H1 (cell line): Measurements from ENCODE around the gene ROS1. TPM values are rescaled to one million over a fixed set of nuclear protein-coding genes. Genes with fewer than 3 reads are reported as not detected.

Experiments
- CTCF ChIA-PET: fragments of 300-600 bp; sonication (Branson Sonifier 250); formaldehyde crosslinking; loops from one replicate; lab custom pipeline; 2021; ENCODE audit not compliant: partially characterized antibody; lab: Charles Lee
- POLR2A ChIA-PET: fragments of 300-600 bp; sonication (Branson Sonifier 250); formaldehyde crosslinking; loops from one replicate; lab custom pipeline; 2021; ENCODE audit warnings: inconsistent platforms; ENCODE audit not compliant: partially characterized antibody; lab: Charles Lee
- DNase-seq, 2 experiments: peaks; one replicate each; pipeline versions ENCODE4 v3.0.0 to v3.0.0-alpha.2; 2010 to 2022; ENCODE audit warnings: low spot score in 2 of 2, low read depth in 1 of 2, mixed read lengths in 1 of 2
- FAIRE-seq: peaks from 2 replicates; lab custom pipeline; 2011; peaks lifted over from hg19 to GRCh38; lab: Jason Lieb, UNC
- H2AFZ ChIP-seq: 2 replicates; pipeline ENCODE4 v1.8.1; 2012; ENCODE audit warnings: low read length, inconsistent platforms
- H2AK5ac ChIP-seq: 2 replicates; pipeline ENCODE4 v1.6.1; 2013; ENCODE audit warnings: low read depth, low read length
- H2BK120ac ChIP-seq: replicated peaks from 2 replicates; pipeline ENCODE3; 2013; ENCODE audit warnings: low read depth, low read length, inconsistent platforms
- H2BK12ac ChIP-seq: 2 replicates; pipeline ENCODE4 v1.6.1; 2013; ENCODE audit warnings: low read depth, low read length
- H2BK15ac ChIP-seq: 2 replicates; pipeline ENCODE4 v1.6.1; 2013; ENCODE audit warnings: low read length
- H2BK20ac ChIP-seq: 2 replicates; pipeline ENCODE4 v1.6.1; 2013; ENCODE audit warnings: low read length
- H2BK5ac ChIP-seq: 2 replicates; pipeline ENCODE4 v1.6.1; 2013; ENCODE audit warnings: low read depth, low read length
- H3K14ac ChIP-seq: 2 replicates; pipeline ENCODE4 v1.6.1; 2013; ENCODE audit warnings: inconsistent platforms; ENCODE audit not compliant: insufficient read length
- H3K18ac ChIP-seq: 2 replicates; pipeline ENCODE4 v1.6.1; 2013; ENCODE audit warnings: low read length; ENCODE audit errors: extremely low read depth
- H3K23ac ChIP-seq: 2 replicates; pipeline ENCODE4 v1.6.1; 2013; ENCODE audit warnings: inconsistent platforms; ENCODE audit not compliant: insufficient read length
- H3K23me2 ChIP-seq: 2 replicates; pipeline ENCODE4 v1.6.1; 2013; ENCODE audit warnings: low read depth, low read length
- H3K27ac ChIP-seq: 2 replicates; pipeline ENCODE4 v1.6.1; 2011; ENCODE audit warnings: low read depth, low read length, inconsistent platforms
- H3K27me3 ChIP-seq, 4 experiments: replicated peaks in 1 of 4; 1 replicate in 1 of 4; 2 replicates in 3 of 4; pipeline versions ENCODE4 v1.6.1 to v1.8.1; 2011 to 2013; ENCODE audit warnings: low read length in 3 of 4, mild to moderate bottlenecking in 3 of 4, inconsistent platforms in 2 of 4, mixed read lengths in 2 of 4, moderate library complexity in 1 of 4; ENCODE audit not compliant: control insufficient read depth in 3 of 4, insufficient read depth in 3 of 4; ENCODE audit errors: extremely low read depth in 1 of 4
- H3K36me3 ChIP-seq, 4 experiments: 2 replicates each; pipeline versions ENCODE4 v1.6.1 to v1.8.1; 2011 to 2013; ENCODE audit warnings: mild to moderate bottlenecking in 4 of 4, low read length in 3 of 4, moderate library complexity in 2 of 4, control low read depth in 1 of 4, inconsistent platforms in 1 of 4; ENCODE audit not compliant: insufficient read depth in 4 of 4, control insufficient read depth in 2 of 4
- H3K4ac ChIP-seq: replicated peaks from 2 replicates; pipeline ENCODE3; 2013; ENCODE audit warnings: low read length, low read depth, mixed read lengths, inconsistent platforms; ENCODE audit not compliant: insufficient read length
- H3K4me1 ChIP-seq, 4 experiments: replicated peaks in 1 of 4; 1 replicate in 1 of 4; 2 replicates in 3 of 4; pipeline versions ENCODE4 v1.6.1 to v1.8.1; 2011 to 2013; ENCODE audit warnings: low read length in 3 of 4, inconsistent platforms in 2 of 4, mixed read lengths in 1 of 4; ENCODE audit not compliant: insufficient read depth in 4 of 4, control insufficient read depth in 3 of 4
- H3K4me2 ChIP-seq, 2 experiments: 2 replicates each; pipeline versions ENCODE4 v1.6.1 to v1.8.1; 2011 to 2013; ENCODE audit warnings: low read depth in 2 of 2, low read length in 2 of 2, control low read depth in 1 of 2, inconsistent platforms in 1 of 2, mild to moderate bottlenecking in 1 of 2; ENCODE audit not compliant: insufficient read depth in 1 of 2
- H3K4me3 ChIP-seq, 4 experiments: fragments of 200-600, 300-600 bp in 1 of 4; sonication (generic), shearing (Covaris generic), sonication (Bioruptor Twin) in 1 of 4; 2 replicates each; pipeline versions ENCODE4 v1.5.1 to v1.8.1; 2011 to 2016; ENCODE audit warnings: low read length in 4 of 4, low read depth in 3 of 4, control low read depth in 2 of 4, inconsistent platforms in 2 of 4, mild to moderate bottlenecking in 2 of 4, mixed read lengths in 1 of 4, moderate library complexity in 1 of 4; ENCODE audit not compliant: insufficient read depth in 2 of 4; ENCODE audit errors: extremely low read depth in 1 of 4
- H3K56ac ChIP-seq: replicated peaks from 2 replicates; pipeline ENCODE3; 2013; ENCODE audit warnings: low read depth, mild to moderate bottlenecking, mixed read lengths, low read length, inconsistent platforms; ENCODE audit not compliant: insufficient read length
- H3K79me1 ChIP-seq: 2 replicates; pipeline ENCODE4 v1.6.1; 2013; ENCODE audit warnings: low read depth, low read length, control low read depth
- H3K79me2 ChIP-seq, 2 experiments: 2 replicates each; pipeline versions ENCODE4 v1.6.1 to v1.8.1; 2012 to 2013; ENCODE audit warnings: low read length in 2 of 2, mild to moderate bottlenecking in 2 of 2, inconsistent platforms in 1 of 2; ENCODE audit not compliant: insufficient read depth in 2 of 2, control insufficient read depth in 1 of 2
- H3K9ac ChIP-seq, 4 experiments: replicated peaks in 1 of 4; 1 replicate in 1 of 4; 2 replicates in 3 of 4; pipeline versions ENCODE4 v1.6.1 to v1.8.1; 2011 to 2013; ENCODE audit warnings: low read depth in 3 of 4, low read length in 3 of 4, control low read depth in 2 of 4, mild to moderate bottlenecking in 2 of 4, moderate library complexity in 2 of 4, inconsistent platforms in 1 of 4; ENCODE audit errors: extremely low read depth in 1 of 4
- H3K9me3 ChIP-seq, 2 experiments: 2 replicates each; pipeline versions ENCODE4 v1.6.1 to v1.8.1; 2012 to 2013; ENCODE audit warnings: mild to moderate bottlenecking in 2 of 2, moderate library complexity in 2 of 2, control low read depth in 1 of 2, inconsistent platforms in 1 of 2, low read depth in 1 of 2, low read length in 1 of 2, mixed read lengths in 1 of 2; ENCODE audit not compliant: insufficient read depth in 2 of 2
- H4K20me1 ChIP-seq, 2 experiments: replicated peaks in 1 of 2; 2 replicates each; pipeline versions ENCODE3 to v1.8.1; 2011 to 2013; ENCODE audit warnings: inconsistent platforms in 2 of 2, low read length in 2 of 2, mild to moderate bottlenecking in 1 of 2; ENCODE audit not compliant: insufficient read depth in 2 of 2, control insufficient read depth in 1 of 2
- H4K5ac ChIP-seq: 2 replicates; pipeline ENCODE4 v1.6.1; 2013; ENCODE audit warnings: low read length, low read depth, mixed read lengths, inconsistent platforms; ENCODE audit not compliant: insufficient read length
- H4K8ac ChIP-seq: 2 replicates; pipeline ENCODE4 v1.8.0; 2013; ENCODE audit warnings: mild to moderate bottlenecking, moderate library complexity, low read length, inconsistent platforms; ENCODE audit not compliant: insufficient read depth; ENCODE audit errors: extremely low read depth
- H4K91ac ChIP-seq: replicated peaks from 2 replicates; pipeline ENCODE3; 2013; ENCODE audit warnings: low read length, mixed read lengths, inconsistent platforms; ENCODE audit not compliant: insufficient read length
- BCL11A ChIP-seq, 2 experiments: IDR thresholded peaks; one replicate each; pipeline ENCODE4 v1.6.1; 2011; ENCODE audit warnings: low read depth in 2 of 2, low read length in 2 of 2, mild to moderate bottlenecking in 2 of 2
- CBX5 ChIP-seq: fragments of 300-800, 300-1000 bp; sonication (generic); IDR thresholded peaks from 2 replicates; pipeline ENCODE4 v1.7.1; 2016; ENCODE audit warnings: antibody characterized with exemption, low read length, low read depth
- EZH2 ChIP-seq: fragments of 200-600 bp; sonication (generic); IDR thresholded peaks from 2 replicates; pipeline ENCODE4 v1.7.1; 2012; ENCODE audit warnings: low read depth, mild to moderate bottlenecking, moderate library complexity, low read length, inconsistent platforms; ENCODE audit not compliant: severe bottlenecking
- GABPA ChIP-seq: IDR thresholded peaks from 2 replicates; pipeline ENCODE4 v1.6.1; 2011; ENCODE audit warnings: mild to moderate bottlenecking, low read length, moderate library complexity, borderline replicate concordance; ENCODE audit not compliant: insufficient read depth
- GTF2F1 ChIP-seq: IDR thresholded peaks from 2 replicates; pipeline ENCODE4 v1.6.1; 2012; ENCODE audit warnings: low read depth, low read length, improper control_type of control experiment, borderline replicate concordance
- POLR2AphosphoS5 ChIP-seq: IDR thresholded peaks from 2 replicates; pipeline ENCODE4 v1.6.1; 2011; ENCODE audit warnings: low read depth, low read length
- SAP30 ChIP-seq: fragments of 300-600 bp; sonication (generic); IDR thresholded peaks from 2 replicates; pipeline ENCODE4 v1.7.1; 2012; ENCODE audit warnings: low read length, moderate library complexity, mild to moderate bottlenecking, inconsistent platforms; ENCODE audit not compliant: insufficient read depth, insufficient replicate concordance
- SIN3A ChIP-seq, 2 experiments: IDR thresholded peaks in 1 of 2; conservative IDR thresholded peaks in 1 of 2; 2 replicates each; pipeline ENCODE4 v1.6.1; 2011 to 2012; ENCODE audit warnings: low read length in 2 of 2, improper control_type of control experiment in 1 of 2, low read depth in 1 of 2, mild to moderate bottlenecking in 1 of 2
- SIX5 ChIP-seq: IDR thresholded peaks from 2 replicates; pipeline ENCODE4 v1.6.1; 2011; ENCODE audit warnings: mild to moderate bottlenecking, low read depth, low read length
- WGBS, 2 experiments: shearing (Covaris generic) in 1 of 2; methylation state at CpG; one replicate each; pipeline versions ENCODE4 v1.1.6 to v1.1.7; 2013 to 2015; ENCODE audit warnings: low lambda C conversion rate in 2 of 2, mixed read lengths in 2 of 2, inconsistent platforms in 1 of 2, low coverage in 1 of 2, missing lambda C conversion rate in 1 of 2; ENCODE audit not compliant: insufficient replicate concordance in 2 of 2, insufficient coverage in 1 of 2, insufficient read length in 1 of 2; ENCODE audit errors: extremely low coverage in 1 of 2, missing lambda C conversion rate in 1 of 2; 5-methylcytosine and 5-hydroxymethylcytosine counted together
- polyA plus RNA-seq, 7 experiments: library from polyadenylated mRNA; depleted of rRNA in 3 of 7; stranded (reverse) in 5 of 7; unstranded in 2 of 7; fragments of >200 nt in 5 of 7; fragments of 200-250 nt in 2 of 7; gene quantifications; 1 replicate in 5 of 7; 2 replicates in 1 of 7; 4 replicates in 1 of 7; pipeline versions ENCODE4 v1.2.1 to v1.2.3, GENCODE V29; 2011 to 2013; ENCODE audit warnings: missing spikeins in 2 of 7, mixed read lengths in 2 of 7
- total RNA-seq: library from RNA; stranded (reverse); fragmentation: NEBNext Ultra II Directional; extraction: Animal tissue kit (Norgen Biotek cat#: 25700); gene quantifications from 2 replicates; pipeline ENCODE4 v1.2.1, GENCODE V29; 2021
- TF ChIP-seq, protein P1 (sequence below): IDR thresholded peaks from 2 replicates; pipeline ENCODE4 v1.6.1; 2012; ENCODE audit warnings: inconsistent platforms
- TF ChIP-seq, protein P2 (sequence below): IDR thresholded peaks from 2 replicates; pipeline ENCODE4 v1.6.1; 2012; ENCODE audit warnings: inconsistent platforms
- TF ChIP-seq, protein P3 (sequence below): IDR thresholded peaks from 2 replicates; pipeline ENCODE4 v1.6.1; 2011; ENCODE audit warnings: low read length, improper control_type of control experiment

ROS1 gene
- total and polyA plus RNA-seq, 2 of the 8 experiments (the other 6 are each of a cell fraction or from before 2014, with no cell fraction given) = not detected

DNA sequence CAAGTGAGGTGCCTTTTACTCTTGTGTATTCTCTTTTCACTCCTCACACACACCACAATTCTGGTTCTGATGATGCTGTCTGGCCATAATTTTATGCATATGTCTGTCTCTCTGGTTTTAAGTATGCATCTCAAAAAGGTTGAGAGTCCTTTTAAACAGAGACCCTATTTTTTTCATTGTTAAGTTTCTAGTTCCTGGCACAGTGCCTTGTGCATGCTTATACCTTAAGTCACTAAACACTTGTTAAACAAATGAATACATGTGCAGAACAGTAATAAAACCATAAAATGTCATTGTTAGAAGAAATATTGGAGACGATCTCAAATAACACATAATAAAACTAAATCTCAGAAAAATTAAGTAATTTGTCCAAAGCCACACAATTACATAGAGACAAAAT, 7.9 kb downstream of the ROS1 start:
- Histone ChIP-seq H3K23ac (no peak overlapping the region), H3K23me2 (no peaks in the 10 kb centered on the region), H4K8ac (no peak overlapping the region), H2BK12ac (no peak overlapping the region), H2BK120ac (no peak overlapping the region), H3K36me3 (no peaks in the 10 kb centered on the region), H4K5ac (no peak overlapping the region), H3K4me3 (no peak overlapping the region), H4K91ac (no peak overlapping the region), H2AK5ac (no peak overlapping the region), H3K9ac (no peak overlapping the region), H2BK5ac (no peak overlapping the region), H3K9me3 (no peaks in the 10 kb centered on the region), H2BK20ac (no peak overlapping the region), H2AFZ (no peak overlapping the region), H3K79me2 (no peaks in the 10 kb centered on the region), H3K27me3 (no peaks in the 10 kb centered on the region), H3K18ac (no peak overlapping the region), H3K27ac (no peak overlapping the region), H3K14ac (no peak overlapping the region), H3K79me1 (no peaks in the 10 kb centered on the region), H3K4ac (no peak overlapping the region), H4K20me1 (no peaks in the 10 kb centered on the region), H3K56ac (no peak overlapping the region), H3K4me2 (no peak overlapping the region), H2BK15ac (no peak overlapping the region), H3K4me1 (peaks cover 0 to 6% (median 0%) of the 10 kb centered on the region in 4 experiments; a peak in 2 of 7 replicates)
- ChIA-PET POLR2A (no interaction called here), CTCF (no interaction called here)
- WGBS, 2 experiments = 78% methylated on average over 1 of the region's 1 CpG; no CpG with 5 or more reads in 1 of the 2 experiments
- DNase-seq = no peak
- no peak for FAIRE-seq
- no peak for TF ChIP-seq CBX5
- TF ChIP-seq SIN3A (conservative IDR thresholded peaks at IDR 0.05 in 1 of 2, IDR thresholded peaks at IDR 0.05 in 1 of 2; ENCODE audit: low read depth in 1 of 2, low read length in 2 of 2) = no peak
- TF ChIP-seq GABPA = no peak
- no peak for TF ChIP-seq POLR2AphosphoS5
- TF ChIP-seq, protein P1, sequence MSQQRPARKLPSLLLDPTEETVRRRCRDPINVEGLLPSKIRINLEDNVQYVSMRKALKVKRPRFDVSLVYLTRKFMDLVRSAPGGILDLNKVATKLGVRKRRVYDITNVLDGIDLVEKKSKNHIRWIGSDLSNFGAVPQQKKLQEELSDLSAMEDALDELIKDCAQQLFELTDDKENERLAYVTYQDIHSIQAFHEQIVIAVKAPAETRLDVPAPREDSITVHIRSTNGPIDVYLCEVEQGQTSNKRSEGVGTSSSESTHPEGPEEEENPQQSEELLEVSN = no peak
- TF ChIP-seq BCL11A (IDR thresholded peaks at IDR 0.05; ENCODE audit: low read depth in 2 of 2, low read length in 2 of 2) = no peak
- no peak for TF ChIP-seq SAP30
- no peak for TF ChIP-seq GTF2F1
- TF ChIP-seq EZH2 = no peak
- TF ChIP-seq, protein P2, sequence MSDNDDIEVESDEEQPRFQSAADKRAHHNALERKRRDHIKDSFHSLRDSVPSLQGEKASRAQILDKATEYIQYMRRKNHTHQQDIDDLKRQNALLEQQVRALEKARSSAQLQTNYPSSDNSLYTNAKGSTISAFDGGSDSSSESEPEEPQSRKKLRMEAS = no peak
- TF ChIP-seq, protein P3, sequence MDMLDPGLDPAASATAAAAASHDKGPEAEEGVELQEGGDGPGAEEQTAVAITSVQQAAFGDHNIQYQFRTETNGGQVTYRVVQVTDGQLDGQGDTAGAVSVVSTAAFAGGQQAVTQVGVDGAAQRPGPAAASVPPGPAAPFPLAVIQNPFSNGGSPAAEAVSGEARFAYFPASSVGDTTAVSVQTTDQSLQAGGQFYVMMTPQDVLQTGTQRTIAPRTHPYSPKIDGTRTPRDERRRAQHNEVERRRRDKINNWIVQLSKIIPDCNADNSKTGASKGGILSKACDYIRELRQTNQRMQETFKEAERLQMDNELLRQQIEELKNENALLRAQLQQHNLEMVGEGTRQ = no peak
- TF ChIP-seq SIX5 = no peak
